GM12864 (cell line): ENCODE measurements around the gene MAP4.

ENCODE experiments used
- DNase-seq: peaks from one replicate; pipeline ENCODE4 v3.0.0-alpha.2; 2011; ENCODE audit warnings: low read depth
- H3K4me3 ChIP-seq: 2 replicates; pipeline ENCODE4 v1.5.1; 2011; ENCODE audit warnings: mild to moderate bottlenecking, low read depth, low read length, control low read depth
- TF ChIP-seq, protein P1 (sequence below): IDR thresholded peaks from 2 replicates; pipeline ENCODE4 v1.5.1; 2011; ENCODE audit warnings: low read depth, mild to moderate bottlenecking, moderate library complexity, low read length, control low read depth, inconsistent platforms; ENCODE audit errors: missing control alignments

The MAP4 gene

DNA sequence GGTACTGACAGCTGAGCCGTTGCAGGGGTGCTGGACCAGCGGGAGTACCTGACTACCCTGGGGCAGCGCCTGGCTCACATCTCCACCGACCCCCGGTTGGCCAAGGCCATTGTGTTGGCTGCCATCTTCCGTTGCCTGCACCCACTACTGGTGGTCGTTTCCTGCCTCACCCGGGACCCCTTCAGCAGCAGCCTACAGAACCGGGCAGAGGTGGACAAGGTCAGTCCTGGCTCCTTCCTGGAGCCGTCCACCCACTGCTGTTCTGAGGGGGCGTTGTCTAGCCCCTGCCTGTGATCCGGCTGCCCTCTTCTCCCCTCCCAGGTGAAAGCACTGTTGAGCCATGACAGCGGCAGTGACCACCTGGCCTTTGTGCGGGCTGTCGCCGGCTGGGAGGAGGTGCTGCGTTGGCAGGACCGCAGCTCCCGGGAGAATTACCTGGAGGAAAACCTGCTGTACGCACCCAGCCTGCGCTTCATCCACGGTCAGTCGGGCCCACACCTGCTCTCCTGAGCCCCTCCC is 167.6 kb downstream of the MAP4 start:
- DNase-seq = no peak
- TF ChIP-seq, protein P1, sequence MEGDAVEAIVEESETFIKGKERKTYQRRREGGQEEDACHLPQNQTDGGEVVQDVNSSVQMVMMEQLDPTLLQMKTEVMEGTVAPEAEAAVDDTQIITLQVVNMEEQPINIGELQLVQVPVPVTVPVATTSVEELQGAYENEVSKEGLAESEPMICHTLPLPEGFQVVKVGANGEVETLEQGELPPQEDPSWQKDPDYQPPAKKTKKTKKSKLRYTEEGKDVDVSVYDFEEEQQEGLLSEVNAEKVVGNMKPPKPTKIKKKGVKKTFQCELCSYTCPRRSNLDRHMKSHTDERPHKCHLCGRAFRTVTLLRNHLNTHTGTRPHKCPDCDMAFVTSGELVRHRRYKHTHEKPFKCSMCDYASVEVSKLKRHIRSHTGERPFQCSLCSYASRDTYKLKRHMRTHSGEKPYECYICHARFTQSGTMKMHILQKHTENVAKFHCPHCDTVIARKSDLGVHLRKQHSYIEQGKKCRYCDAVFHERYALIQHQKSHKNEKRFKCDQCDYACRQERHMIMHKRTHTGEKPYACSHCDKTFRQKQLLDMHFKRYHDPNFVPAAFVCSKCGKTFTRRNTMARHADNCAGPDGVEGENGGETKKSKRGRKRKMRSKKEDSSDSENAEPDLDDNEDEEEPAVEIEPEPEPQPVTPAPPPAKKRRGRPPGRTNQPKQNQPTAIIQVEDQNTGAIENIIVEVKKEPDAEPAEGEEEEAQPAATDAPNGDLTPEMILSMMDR = no peak
- no peak overlapping the region for H3K4me3 ChIP-seq

DNA sequence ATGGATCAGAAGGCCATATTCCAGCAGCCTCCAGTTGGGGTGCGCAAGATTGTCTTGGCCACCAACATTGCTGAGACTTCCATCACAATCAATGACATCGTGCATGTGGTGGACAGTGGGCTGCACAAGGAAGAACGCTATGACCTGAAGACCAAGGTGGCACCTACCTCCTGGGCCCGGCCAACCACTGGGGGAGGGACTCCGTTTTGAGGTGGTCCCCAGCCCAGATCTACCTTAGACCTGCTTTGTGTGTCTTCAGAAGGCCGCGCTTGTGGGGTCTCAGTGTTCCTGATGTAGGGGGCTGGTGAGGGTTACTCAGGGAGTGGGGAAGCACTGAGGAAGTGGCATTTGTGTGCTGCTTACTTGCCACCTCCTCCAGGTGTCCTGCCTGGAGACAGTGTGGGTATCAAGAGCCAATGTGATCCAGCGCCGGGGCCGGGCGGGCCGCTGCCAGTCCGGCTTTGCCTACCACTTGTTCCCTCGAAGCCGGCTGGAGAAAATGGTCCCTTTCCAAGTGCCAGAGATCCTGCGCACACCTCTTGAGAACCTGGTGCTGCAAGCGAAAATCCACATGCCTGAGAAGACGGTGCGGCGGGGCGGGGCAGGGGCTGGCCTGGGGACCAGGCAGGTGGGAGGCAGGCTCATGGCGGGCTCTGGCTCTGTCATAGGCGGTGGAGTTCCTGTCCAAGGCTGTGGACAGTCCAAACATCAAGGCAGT is 168.3 kb downstream of the MAP4 start:
- no peak overlapping the region for H3K4me3 ChIP-seq
- DNase-seq = no peak
- TF ChIP-seq, protein P1 = no peak

DNA sequence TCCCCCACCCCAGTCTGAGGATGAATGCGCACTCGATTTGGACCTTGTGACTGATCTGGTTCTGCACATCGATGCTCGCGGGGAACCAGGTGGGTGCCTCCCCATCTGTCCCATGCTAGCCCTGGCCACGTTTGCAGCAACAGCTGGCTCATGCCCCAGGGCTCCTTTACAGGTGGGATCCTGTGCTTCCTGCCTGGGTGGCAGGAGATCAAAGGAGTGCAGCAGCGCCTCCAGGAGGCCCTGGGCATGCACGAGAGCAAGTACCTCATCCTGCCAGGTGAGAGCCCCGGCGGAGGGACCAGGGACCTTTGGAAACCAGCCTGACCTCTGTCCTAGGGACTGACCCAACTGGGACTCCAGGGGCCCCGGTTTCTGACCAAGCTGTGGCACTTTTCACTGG is 169.0 kb downstream of the MAP4 start:
- no peak for DNase-seq
- no peak overlapping the region for H3K4me3 ChIP-seq
- TF ChIP-seq, protein P1 = no peak

DNA sequence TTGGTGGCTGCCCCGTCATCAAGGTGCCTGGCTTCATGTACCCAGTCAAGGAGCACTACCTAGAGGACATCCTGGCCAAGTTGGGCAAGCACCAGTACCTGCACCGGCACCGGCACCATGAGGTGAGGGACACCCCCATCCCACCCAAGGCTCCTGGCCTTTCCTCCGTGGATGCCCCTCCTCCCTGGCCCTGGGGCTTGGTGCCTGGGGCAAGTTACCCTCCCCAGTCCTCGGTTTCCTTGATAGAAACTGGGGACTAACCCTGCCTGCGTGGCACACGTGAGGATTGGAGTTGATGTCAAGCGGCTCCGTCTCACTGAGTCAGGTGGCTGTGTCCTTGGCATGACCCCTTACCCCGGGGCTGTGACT is 169.4 kb downstream of the MAP4 start:
- TF ChIP-seq, protein P1 = no peak
- no peak for DNase-seq
- no peak overlapping the region for H3K4me3 ChIP-seq

DNA sequence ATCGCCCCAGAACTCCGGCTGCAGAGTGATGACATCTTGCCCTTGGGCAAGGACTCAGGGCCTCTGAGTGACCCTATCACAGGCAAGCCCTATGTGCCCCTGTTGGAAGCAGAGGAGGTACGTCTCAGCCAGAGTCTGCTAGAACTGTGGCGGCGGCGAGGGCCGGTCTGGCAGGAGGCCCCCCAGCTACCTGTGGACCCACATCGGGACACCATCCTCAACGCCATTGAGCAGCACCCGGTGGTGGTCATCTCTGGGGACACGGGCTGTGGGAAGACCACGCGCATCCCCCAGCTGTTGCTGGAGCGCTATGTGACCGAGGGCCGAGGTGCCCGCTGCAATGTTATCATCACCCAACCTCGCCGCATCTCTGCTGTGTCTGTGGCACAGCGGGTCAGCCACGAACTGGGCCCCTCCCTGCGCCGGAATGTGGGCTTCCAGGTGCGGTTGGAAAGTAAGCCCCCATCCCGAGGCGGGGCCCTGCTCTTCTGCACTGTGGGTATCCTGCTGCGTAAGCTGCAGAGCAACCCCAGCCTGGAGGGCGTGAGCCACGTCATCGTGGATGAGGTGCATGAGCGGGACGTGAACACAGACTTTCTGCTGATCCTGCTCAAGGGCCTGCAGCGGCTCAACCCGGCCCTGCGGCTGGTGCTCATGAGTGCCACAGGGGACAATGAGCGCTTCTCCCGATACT is 169.9 kb downstream of the MAP4 start:
- TF ChIP-seq, protein P1 = no peak
- DNase-seq = no peak

DNA sequence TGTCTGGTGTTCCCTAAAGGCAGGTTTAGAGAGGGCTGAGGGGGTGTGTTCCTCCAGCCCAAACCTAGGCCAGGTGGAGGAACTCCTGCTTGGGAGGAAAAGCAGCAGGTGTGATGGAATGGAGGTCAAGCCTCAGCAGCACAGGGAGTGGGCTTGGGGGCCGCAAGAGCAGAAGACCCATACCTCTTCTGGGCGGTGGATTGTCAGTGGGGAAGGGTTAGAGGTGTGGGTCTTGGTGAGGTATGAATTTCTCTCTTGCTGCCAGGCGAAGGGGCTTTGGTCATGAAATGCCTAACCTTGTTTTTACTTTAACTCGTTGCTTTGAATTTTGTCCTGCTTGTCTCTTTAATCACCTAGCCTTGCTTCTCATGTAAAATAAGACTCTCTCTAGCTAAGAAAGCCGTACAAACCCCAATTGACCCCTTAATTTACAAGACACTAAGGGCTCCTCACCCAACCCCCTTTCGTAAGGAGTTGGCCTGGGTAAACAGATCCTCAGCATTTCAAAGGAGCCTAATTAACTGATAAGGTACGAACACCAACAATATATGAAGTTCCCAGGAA is 174.3 kb downstream of the MAP4 start:
- TF ChIP-seq, protein P1 = no peak
- no peak overlapping the region for H3K4me3 ChIP-seq
- DNase-seq = no peak

More for the DNA sequence above, 169.9 kb downstream of the MAP4 start:
- H3K4me3 ChIP-seq = no peak overlapping the region

DNA sequence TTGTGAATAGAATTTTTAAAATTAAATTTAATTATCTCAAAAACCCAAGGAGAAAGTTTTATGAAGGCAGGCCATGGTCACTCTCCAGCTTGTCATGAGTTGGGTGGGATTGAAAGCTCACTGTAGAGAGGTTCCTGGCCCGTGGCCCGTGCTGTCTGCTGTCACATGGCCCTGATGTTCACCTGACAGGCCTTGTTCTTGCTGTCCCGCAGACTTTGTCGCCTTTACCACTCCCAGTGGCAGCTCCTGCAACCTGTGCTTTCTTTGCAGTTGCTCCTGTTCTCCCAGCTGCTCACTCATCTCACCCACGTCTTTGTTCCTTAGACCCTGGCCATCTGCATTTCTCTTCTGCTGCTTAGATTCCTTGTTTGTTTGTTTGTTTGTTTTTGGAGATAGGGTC is 177.7 kb downstream of the MAP4 start:
- DNase-seq = no peak
- no peak overlapping the region for H3K4me3 ChIP-seq
- TF ChIP-seq, protein P1 = no peak
